HG02623 (cell line): Measurements from ENCODE around the gene IL6R.

ENCODE experiments used
- ATAC-seq: cut with Tn5 transposase; IDR thresholded peaks from one replicate; pipeline ENCODE4 v1.9.1; 2021; ENCODE audit warnings: moderate library complexity; ENCODE audit not compliant: unreplicated experiment

The IL6R gene

DNA sequence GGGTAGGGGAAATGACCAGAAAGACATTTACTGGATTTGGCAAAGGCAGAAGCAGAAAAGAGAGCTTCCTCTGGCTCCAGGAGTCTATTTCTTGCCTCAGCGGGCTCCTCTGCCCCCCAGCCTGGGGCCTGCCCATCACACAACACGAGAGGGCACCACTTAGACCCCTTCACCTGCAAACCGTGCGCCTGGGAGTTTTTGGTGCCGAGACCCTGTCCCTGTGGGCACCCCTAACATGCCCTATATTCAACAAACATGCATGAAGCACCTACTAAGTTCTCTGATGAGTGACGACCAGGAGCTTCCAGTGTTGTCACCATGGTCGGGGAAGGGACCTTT lies 18.8 kb downstream of the IL6R start:
- ATAC-seq = no peak

DNA sequence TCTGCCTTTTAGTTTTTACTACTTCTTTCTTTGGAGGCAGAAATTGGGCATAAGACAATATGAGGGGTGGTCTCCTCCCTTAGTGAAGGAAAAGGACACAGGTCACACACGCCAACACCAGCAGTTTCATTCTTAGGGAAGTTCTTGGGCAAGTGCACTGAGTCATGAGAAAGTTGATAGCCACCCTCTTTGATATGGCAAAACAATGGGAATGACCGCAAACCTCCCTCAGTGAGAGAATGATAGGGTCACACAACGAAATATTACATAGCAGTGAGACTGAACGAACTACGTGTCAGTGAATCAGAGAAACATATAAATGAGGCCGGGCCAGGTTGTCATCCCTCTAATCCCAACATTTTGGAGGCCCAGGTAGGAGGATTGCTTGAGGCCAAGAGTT lies 20.0 kb downstream of the IL6R start:
- ATAC-seq = no peak

DNA sequence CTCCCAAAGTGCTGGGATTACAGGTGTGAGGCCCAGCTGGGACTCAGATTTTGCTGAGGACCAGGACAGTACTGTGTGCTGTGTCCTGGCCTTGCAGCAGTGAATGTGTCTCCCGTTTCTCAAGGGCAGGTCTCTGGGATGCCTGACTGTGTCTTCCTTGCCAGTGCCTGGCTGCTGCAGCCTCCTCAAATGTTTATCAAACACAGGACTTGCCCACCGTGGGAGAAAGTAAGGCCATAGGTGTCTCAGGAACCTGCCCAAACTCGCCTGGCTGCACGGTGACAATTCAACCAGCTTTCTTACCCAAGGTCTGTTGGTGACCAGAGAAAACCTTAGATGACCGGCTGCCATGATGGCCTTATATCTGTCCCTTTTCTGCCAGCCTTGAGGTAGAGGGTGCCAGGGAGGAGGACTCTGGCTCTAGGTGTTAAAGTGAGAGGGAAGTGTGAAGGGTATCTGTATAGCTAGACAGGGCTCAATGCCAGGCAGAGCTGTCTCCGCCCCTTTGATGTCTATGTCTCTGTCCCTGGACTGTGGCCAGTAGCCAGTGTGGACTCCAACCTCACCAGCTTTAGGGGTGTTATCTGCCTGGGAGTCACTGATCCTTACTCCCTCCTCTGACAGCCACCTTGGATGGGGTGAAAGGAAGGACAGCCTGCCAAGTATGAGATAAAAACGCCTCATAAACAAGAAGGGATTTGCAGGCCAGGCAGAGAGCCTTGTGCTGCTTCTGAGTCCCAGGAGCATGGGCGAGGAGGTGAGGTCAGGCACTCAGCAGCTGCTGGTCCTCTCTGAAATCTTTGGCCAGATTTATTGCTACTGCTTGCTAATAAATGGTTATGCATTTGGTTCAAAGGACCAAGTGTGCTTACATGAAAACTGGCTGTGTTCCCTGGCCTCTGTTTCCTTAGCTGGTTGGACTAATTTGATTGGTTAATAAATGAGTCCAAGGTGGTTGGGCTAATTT lies 22.3 kb downstream of the IL6R start:
- ATAC-seq = no peak

DNA sequence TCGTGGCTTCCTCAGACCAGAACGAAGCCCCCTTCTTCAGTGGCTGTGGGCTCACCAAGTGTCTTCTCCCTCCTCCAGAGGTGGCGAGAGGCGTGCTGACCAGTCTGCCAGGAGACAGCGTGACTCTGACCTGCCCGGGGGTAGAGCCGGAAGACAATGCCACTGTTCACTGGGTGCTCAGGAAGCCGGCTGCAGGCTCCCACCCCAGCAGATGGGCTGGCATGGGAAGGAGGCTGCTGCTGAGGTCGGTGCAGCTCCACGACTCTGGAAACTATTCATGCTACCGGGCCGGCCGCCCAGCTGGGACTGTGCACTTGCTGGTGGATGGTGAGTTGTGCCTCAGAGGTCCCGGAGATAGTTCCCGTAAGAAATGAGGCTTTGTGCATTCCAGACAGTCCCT lies 24.0 kb downstream of the IL6R start:
- no peak for ATAC-seq

DNA sequence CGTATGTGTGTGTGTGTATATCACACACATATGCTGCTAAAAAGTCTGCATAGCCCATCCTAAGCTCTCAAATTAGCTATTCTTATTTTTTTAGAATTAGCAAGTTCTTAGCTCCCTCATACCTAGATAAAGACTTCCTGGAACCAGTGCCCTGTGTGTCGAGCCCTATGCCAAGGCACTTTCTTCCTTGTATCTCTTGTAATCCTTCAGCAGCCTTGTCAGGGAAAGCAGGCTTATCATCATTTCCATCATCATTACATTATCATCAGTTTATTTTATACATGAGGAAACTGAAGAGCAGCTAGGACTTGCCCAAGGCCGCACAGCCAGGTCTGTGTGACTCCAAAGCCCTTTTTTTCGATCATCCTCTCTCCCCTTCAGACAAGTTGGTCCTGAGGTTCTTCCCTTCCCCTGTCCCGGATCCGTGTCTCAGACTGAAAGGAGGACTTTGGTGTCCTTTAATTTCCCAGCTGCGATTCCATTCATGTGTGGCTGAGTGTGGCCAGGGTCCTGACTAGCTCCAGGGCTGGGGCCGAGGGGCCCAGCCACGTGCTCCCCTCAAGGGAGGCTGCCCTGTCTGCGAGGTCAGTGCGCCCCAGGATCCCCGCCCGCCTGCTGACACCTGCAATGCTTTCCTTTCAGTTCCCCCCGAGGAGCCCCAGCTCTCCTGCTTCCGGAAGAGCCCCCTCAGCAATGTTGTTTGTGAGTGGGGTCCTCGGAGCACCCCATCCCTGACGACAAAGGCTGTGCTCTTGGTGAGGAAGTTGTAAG lies 24.9 kb downstream of the IL6R start:
- ATAC-seq = no peak

DNA sequence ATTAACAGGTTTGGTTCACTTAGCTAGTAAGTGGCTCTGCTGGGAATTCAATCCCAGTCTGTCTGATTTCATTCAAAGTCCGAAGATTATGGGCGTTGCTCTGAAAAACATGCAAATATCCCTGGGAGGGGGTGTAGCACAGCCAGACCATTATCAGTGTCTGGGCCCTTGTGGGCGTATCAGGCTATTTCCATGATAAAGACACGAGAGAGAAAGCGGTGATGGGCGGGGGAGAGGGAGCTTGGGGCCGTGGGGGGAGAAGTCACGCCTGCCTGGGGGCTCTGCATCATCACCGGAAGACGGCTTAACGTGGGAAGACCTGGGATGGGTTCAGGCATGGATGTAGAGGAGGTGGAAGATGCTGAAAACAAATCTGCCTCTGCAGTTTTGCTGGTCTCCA lies 25.8 kb downstream of the IL6R start:
- no peak for ATAC-seq

DNA sequence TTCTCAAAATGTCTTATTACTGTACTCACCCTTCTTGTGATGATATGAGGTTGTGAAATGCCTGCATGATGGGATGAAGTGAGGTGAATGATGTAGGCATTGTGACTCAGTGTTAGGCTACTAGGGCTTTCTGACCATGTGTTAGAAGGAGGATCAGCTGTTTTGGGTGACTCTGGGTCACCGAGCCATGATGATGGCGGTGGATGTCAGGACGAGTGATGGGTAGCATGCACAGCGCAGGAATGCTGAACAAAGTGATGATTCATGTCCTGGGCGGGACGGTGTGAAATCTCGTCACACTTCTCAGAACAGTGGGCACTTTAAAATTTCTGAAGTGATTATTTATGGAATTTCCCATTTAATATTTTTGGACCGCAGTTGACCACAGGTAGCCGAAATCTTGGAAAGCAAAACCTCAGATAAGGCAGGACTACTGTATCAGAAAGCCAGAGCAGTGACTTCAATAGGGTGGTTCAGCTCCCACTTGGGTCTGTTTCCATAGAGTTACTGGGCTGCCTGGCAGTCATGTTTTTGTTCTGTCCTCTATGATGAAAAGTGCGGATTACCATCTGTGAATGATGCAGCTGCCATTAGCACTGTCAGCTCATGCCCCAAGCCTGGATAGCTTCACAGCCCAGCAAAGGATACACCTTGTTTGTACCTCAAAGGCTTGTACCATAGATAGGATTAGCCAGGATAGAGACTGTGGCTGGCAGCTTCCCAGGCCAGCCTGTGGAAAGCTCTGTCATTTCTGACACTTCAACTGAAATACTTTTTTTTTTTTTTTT lies 26.6 kb downstream of the IL6R start:
- ATAC-seq = no peak

DNA sequence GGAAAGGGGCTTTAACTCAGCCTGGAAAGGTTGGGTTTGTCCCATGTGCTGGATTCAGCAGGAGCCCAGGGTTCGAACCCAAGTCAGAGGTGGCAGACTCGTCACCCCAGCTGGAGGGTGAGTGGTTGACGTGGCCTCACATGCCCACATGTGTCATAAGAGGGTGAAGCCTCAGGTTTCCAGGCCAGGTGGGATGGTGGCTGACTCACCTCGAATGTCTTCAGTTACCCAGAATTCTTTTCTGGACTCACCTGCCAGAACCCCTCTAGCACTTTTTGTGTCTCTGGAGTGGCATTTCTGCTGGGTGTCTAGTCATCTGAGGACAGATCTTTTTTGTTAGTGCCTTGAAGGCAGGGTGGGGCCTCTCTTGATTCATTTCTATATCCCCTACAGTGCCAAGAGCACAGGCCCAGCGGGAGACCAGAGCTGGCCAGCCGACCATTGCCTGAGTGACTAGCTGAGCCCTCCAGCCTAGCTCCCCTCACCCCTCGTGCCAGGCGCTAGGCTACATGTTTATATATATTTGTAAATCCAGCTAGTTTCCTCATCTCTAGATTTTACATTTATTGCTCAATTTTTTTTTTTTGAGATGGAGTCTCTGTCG lies 28.1 kb downstream of the IL6R start:
- no peak for ATAC-seq

DNA sequence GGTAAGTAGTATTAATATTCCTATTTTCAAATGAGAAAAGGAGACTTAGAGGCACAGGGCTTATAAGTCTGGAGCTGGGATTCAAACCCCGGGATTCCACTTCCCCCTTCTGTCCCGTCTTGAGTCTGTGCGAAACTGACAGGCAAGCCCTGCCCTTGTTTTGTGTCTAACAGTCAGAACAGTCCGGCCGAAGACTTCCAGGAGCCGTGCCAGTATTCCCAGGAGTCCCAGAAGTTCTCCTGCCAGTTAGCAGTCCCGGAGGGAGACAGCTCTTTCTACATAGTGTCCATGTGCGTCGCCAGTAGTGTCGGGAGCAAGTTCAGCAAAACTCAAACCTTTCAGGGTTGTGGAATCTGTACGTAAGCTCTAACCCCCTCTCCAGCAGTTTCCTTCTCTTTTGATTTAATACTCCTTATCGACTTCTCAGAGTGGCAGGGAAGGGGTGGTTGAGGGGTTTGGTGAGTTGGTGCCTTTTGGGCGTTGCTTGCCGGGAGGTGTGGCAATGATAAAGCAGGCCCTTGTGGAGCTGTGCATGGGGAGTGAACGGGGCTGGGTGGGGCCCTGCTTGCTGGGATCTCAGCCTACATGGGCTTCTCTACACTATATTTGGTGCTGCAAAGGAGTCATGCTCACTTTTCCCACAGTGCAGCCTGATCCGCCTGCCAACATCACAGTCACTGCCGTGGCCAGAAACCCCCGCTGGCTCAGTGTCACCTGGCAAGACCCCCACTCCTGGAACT lies 29.4 kb downstream of the IL6R start:
- ATAC-seq = no peak

DNA sequence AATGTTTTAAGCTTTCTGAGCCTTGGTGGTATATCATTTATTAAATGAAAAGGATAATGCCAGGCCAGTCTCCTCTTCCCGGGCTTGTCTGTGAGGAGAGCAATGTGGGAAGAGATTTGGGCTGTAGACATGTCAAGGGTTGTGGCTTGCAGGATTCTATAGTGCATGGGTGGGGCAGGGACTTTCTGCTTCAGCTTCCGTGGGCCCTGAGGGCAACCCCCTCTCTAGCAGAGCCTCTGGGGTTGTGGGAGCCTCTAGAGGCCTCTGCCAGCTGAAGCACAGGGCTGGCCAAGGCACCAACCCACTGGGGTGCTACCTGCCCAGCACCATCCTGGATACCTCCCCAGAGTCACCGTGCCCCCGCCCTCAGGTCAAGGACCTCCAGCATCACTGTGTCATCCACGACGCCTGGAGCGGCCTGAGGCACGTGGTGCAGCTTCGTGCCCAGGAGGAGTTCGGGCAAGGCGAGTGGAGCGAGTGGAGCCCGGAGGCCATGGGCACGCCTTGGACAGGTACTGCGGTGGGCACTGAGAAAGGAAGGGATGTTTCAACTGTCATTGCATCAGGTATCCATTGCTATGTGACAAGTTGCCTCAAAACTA lies 30.6 kb downstream of the IL6R start:
- no peak for ATAC-seq

DNA sequence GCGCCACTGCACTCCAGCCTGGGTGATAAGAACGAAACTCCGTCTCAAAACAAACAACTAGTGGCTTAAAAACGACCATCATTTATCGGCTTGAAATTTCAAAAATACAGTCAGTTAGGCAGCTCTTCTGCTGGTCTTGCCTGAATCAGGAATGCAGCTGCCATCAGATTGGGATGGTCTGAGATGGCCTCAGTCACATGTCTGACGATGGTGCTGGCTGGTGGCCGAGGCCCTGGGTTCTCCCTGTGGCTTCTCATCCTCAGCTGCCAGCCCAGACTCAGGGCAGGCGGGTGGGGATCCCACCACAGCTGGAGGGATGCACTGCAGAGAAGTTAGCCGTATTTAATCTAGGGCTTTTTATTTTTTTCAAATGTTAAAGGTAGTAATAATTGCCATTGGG lies 31.3 kb downstream of the IL6R start:
- no peak for ATAC-seq

DNA sequence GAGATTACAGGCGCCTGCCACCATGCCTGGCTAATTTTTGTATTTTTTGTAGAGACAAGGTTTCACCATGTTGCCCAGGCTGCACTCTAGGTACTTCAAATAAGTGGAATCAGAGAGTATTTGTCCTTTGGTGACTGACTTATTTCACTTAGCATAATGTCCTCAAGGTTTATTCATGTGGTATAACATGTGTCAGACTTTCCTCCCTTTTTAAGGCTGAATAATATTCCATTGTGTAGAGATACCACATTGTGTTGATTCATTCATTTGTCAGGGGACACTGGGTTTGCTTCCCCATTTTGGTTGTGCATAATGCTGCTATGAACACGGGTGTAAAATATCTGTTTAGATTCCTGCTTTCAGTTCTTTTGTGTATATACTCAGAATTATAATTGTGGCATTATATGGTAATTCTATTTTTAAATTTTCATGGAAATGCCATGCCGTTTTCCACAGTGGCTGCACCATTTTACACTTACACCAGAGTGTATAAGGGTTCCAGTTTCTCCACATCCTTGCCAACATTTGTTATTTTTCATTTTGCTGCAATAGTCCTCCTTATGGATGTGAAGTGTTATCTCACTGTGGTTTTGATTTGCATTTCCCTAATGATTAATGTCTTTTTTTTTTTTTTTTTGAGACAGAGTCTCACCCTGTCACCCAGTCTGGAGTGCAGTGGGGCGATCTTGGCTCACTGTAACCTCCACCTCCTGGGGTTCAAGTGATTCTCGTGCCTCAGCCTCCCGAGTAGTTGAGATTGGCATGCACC lies 35.1 kb downstream of the IL6R start:
- no peak for ATAC-seq

DNA sequence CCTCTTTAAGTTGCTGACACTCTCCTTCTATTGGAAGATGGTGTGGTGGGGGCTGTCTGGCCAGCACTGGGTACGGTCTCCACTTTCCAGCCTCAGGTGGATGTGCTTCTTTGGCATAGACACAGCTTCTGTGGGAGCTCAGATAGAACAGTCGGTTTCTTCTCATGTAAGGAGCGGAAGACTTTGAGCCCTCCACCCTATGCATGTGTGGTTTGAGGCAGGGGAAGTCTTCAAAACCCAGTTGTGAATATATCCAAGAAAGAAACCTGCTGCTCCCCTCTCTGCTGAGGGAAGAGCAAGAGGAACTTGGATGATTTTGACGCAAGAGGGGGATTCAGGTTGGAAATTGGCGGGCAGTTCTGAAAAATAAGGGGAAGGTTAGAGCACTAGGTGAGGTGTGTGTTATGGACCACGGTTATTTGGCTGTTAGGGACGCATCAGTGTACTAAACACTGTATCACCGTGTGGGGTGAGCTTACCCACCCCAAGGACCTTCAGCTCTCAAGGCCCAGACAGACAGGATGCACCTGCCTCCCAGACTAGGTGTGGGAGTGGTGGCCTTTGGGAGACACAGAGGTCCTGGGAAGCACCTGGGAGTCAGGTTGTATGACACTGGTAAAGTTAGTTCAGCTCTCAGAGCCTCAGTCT lies 36.2 kb downstream of the IL6R start:
- ATAC-seq = no peak

DNA sequence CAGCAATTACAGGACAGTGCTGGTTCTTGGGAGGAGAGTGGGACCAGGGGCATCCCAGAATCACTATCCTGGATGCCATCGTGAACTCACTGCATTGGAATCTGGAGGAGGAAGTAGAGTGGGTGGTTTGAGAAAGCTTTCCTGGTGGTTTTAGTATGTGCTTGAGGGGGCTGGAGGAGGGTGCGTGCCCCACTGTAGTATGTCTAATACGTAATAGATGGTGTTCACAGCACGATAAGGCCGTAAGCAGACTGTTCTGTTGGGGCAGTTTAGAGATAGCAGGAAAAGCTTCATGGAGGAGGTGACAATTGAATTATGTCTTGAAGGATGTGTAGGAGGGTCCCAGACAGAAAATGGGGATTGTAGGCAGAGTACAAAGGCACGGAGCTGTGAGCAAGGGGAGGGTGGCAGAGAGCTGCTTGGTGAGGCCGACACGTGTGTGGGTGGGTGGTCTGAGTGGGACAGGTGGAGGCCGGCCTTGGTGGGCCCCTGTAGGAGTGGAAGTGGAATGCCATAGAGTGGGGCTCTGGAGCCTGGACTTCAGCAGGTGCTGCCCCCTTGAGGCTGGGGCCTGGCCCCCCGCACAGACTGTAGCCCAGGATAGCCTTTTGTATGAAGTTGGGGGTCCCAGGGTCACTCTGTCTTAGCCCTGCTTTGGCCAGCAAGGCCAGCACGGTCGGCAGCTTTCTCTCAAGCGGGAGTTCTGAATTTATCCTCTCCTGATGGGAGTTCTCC lies 37.0 kb downstream of the IL6R start:
- no peak for ATAC-seq

DNA sequence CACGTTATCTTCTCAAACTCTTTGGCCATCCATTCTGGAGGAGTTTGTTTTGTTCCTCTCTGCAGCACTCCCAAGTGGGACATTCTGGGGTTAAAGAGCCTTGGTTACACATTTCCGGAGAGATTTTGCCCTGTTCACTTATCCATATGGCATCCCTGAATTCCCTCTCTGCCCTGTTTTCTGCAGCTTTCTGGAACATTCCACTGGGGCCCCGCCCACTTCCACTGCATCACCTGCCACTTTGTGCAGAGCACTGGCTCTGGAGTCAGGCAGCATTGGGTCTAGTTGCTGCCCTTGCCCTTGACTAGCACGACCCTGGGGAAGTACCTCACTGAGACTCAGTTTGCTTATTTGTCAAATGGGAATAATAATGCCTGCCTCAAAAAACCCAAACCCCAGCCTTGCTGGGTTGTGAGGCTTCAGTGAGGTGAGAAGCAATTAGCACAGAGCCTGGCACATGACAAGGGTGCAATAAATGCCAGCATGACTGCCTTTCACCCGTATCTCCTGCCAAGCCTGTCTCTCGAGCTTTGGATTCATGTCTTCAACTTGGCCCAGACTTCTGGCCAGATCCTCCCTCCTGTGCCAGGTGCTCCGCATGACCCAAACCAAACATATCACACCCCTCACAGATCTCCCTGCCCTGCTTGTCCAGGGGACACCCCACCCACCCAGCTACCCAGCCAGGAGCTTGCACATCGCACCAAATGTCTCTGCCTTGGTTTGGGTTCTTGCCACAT lies 38.3 kb downstream of the IL6R start:
- ATAC-seq = no peak

DNA sequence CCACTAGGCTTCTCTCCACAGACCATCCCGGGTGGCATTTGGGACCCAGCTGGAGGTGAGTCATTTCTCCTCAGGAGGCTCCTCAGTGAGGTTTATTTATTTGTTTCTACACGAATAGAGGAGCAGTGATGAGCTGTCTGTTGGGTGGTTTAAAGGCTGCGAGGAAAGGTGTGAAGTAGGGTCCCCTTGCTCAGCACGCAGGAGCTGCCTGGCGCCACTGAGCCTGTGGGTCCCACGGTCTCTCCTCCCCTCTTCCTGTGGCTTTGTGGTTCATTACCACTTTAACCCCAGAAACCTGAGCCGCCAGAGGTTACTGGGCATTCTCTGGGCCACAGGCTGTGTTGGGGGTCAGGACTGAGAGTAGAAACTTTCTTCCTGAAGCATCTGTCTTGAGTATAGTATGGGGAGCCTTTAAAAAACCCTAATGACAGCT lies 39.9 kb downstream of the IL6R start:
- peak; percentile 43 for ATAC-seq

DNA sequence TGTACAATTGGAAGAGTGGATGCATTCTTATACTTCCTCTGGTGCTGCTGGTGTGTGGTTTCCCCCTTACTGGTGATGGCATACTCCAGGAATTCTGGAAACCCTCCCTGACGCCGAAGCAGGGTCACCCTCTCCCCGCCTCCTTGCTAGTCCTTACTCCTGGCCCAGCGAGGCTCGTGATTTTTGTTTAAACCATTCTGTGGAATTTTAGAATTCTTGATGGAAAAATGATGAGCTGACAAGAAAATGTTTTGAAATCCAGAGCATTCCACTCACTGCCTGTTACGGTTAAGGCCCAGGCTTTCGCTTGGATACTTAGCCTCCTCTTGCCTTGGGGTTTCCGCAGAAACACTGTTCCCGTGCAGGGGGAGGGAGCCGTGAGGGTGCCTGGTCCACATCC lies 41.1 kb downstream of the IL6R start:
- no peak for ATAC-seq
